Suprapubic skin (tissue), 3 donors: ENCODE results near the gene LHX3.

ENCODE experiments used
- CTCF ChIP-seq, 2 donors: fragments of 200-600 bp in 1 of 2; fragments of 450-650 bp in 1 of 2; sonication (generic) in 1 of 2; IDR thresholded peaks; one replicate each; pipeline ENCODE4 v1.5.1; 2016 to 2019; ENCODE audit warnings: antibody characterized with exemption in 2 of 2, mild to moderate bottlenecking in 1 of 2, moderate library complexity in 1 of 2
- EP300 ChIP-seq: sonication (generic); formaldehyde crosslinking; IDR thresholded peaks from one replicate; pipeline ENCODE4 v1.6.1; 2017; ENCODE audit warnings: antibody characterized with exemption
- POLR2A ChIP-seq, 2 donors: fragments of 450-650 bp; IDR thresholded peaks; one replicate each; pipeline ENCODE4 v1.6.1; 2017; ENCODE audit warnings: antibody characterized with exemption in 2 of 2, mild to moderate bottlenecking in 2 of 2, moderate library complexity in 2 of 2

- no peak for TF ChIP-seq CTCF (IDR thresholded peaks at IDR 0.05)
- TF ChIP-seq EP300 = no peak
- TF ChIP-seq POLR2A (IDR thresholded peaks at IDR 0.05) = no peak
Observed at GRCh38 chr9:136173648-136174290, 31.2 kb downstream of the LHX3 start.
